ENCODE data around the gene CHST15.

DNA sequence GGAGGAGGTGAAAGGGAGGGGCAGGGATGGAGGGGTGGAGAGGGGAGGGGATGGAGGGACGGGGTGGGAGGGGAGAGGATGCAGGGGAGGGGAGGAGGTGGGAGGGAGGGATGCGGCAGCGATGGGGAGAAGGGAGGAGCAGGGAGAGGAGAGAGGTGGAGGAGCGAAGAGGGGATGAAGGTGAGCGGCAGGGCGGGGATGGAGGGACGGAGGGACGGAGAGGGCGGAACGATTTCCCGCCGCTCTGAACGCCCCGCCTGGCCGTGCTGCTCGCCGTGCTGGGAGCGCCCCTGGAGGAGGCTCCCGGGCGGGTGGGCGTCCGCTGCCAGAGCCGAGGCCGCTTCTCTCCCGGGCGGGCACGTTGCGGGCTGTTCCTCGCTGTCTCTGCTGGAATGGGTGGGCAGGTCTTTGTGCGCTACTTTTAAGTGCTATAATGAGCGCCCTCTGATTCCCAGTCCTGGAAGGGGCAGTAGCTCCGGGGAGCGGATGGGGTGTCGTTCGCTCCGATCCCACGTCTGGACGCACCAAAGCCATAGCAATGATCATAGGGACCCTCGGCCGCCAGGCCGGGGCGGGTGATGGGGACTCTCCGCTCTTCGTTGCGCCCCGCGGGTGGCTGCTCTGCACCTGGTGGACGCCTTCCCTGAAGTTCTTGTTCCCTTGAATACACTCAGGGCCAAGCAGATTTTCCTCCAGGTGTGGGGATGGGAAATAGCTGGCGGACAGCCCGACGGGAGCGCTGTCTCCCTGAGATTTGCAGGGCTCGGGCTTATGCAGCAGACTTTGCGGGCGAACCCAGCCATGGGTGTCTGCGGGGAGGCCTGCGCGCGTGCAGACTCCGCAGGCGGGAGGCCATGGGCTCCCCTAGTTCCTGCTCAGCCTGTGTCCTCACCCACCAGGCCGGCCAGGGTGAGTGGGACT, 120.7 kb downstream of the CHST15 start:
- TF ChIP-seq, protein P1, sequence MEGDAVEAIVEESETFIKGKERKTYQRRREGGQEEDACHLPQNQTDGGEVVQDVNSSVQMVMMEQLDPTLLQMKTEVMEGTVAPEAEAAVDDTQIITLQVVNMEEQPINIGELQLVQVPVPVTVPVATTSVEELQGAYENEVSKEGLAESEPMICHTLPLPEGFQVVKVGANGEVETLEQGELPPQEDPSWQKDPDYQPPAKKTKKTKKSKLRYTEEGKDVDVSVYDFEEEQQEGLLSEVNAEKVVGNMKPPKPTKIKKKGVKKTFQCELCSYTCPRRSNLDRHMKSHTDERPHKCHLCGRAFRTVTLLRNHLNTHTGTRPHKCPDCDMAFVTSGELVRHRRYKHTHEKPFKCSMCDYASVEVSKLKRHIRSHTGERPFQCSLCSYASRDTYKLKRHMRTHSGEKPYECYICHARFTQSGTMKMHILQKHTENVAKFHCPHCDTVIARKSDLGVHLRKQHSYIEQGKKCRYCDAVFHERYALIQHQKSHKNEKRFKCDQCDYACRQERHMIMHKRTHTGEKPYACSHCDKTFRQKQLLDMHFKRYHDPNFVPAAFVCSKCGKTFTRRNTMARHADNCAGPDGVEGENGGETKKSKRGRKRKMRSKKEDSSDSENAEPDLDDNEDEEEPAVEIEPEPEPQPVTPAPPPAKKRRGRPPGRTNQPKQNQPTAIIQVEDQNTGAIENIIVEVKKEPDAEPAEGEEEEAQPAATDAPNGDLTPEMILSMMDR (IDR thresholded peaks at IDR 0.05) = no peak
- no peak for TF ChIP-seq POLR2A (IDR thresholded peaks at IDR 0.05)
- no peak for TF ChIP-seq EP300 (IDR thresholded peaks at IDR 0.05)

All from ovary (tissue), 3 donors.